Activated CD8-positive, alpha-beta T cell treated with anti-CD3 and anti-CD28 coated beads for 36 hours (primary cell): ENCODE results near the gene RABGAP1L. TPM values are rescaled to one million over a fixed set of nuclear protein-coding genes. Genes with fewer than 3 reads are reported as not detected.
A peak's percentile ranks its signal among the peaks of the same experiment; 100 is the strongest.
"Not testable (repeated sequence)": the region's sequence is repeated elsewhere in the genome, so short reads cannot be mapped to it uniquely, and the experiment has no call there.

Experiments
- ATAC-seq: fragments of 200-7000 bp; cut with Tn5 transposase; one replicate; pipeline ENCODE4 v1.10.0; 2021; ENCODE audit warnings: mild to moderate bottlenecking, moderate library complexity
- CTCF ChIA-PET: fragments of 350-600 bp; sonication (Branson Sonifier 250); formaldehyde crosslinking; loops from one replicate; lab custom pipeline; 2021; ENCODE audit warnings: antibody characterized with exemption; lab: Charles Lee
- POLR2A ChIA-PET: fragments of 350-600 bp; sonication (Branson Sonifier 250); formaldehyde crosslinking; loops from one replicate; lab custom pipeline; 2021; ENCODE audit warnings: antibody characterized with exemption; lab: Charles Lee
- DNase-seq: peaks from one replicate; pipeline ENCODE4 v3.0.0-alpha.2; 2020
- H3K27ac Mint-ChIP-seq: one replicate; pipeline ENCODE4 v1.8.0; 2021; ENCODE audit warnings: mild to moderate bottlenecking, mixed read lengths
- H3K27me3 Mint-ChIP-seq: one replicate; pipeline ENCODE4 v1.8.0; 2021; ENCODE audit warnings: mixed read lengths
- H3K36me3 Mint-ChIP-seq: one replicate; pipeline ENCODE4 v1.8.0; 2021; ENCODE audit warnings: low read depth, mixed read lengths
- H3K4me1 Mint-ChIP-seq: one replicate; pipeline ENCODE4 v1.8.0; 2021; ENCODE audit warnings: low read depth, mixed read lengths
- H3K4me3 Mint-ChIP-seq: one replicate; pipeline ENCODE4 v1.8.0; 2021; ENCODE audit warnings: mild to moderate bottlenecking, moderate library complexity, mixed read lengths
- H3K9me3 Mint-ChIP-seq: one replicate; pipeline ENCODE4 v1.8.0; 2021; ENCODE audit warnings: mixed read lengths
- CTCF ChIP-seq: fragments of 200-600 bp; IDR thresholded peaks from one replicate; pipeline ENCODE4 v1.8.0; 2022; ENCODE audit warnings: antibody characterized with exemption, mild to moderate bottlenecking
- intact Hi-C: fragments of 100-400 bp; cut with micrococcal nuclease; formaldehyde crosslinking; loops from one replicate; pipeline ENCODE4 v1.10.0; 2022
- total RNA-seq, 2 experiments: library from RNA; stranded (reverse); gene quantifications; one replicate each; pipeline ENCODE4 v1.2.3, GENCODE V29; 2021

Gene RABGAP1L
- total RNA-seq, 2 experiments from 2014 or later, result 26.9 to 29.4 TPM

- peaks cover 59% of the 10 kb centered on the region for H3K36me3 Mint-ChIP-seq
- H3K4me3 Mint-ChIP-seq, result no peak overlapping the region
- ATAC-seq (no peak), DNase-seq (no peak)
- CTCF ChIA-PET, result interaction anchor here (1.5 kb wide), 1 partner anchor 9 kb away, joined by 3 read pairs; no protein-coding TSS in a partner anchor
- no peak for TF ChIP-seq CTCF
- H3K27me3 Mint-ChIP-seq, result no peaks in the 10 kb centered on the region
- peaks cover 11% of the 10 kb centered on the region for H3K4me1 Mint-ChIP-seq
- no peaks in the 10 kb centered on the region for H3K9me3 Mint-ChIP-seq
- intact Hi-C loops, result no loop called here
- peak overlapping the region; percentile 21 for H3K27ac Mint-ChIP-seq
- POLR2A ChIA-PET, result interaction anchor here (1.3 to 3.8 kb wide), 3 partner anchors 9 to 13 kb away, joined by 3 to 23 read pairs (median 9); partner anchors contain the start of gene MRPS14
Observed at GRCh38 chr1:175013445-175013844, 854.1 kb downstream of the RABGAP1L start.

- ChIA-PET CTCF (no interaction called here), POLR2A (interaction anchor here (1.8 to 3.8 kb wide), 2 partner anchors 11 to 15 kb away, joined by 7 to 23 read pairs; no protein-coding TSS in a partner anchor)
- Mint-ChIP-seq H3K9me3 (no peaks in the 10 kb centered on the region), H3K4me1 (peaks cover 10% of the 10 kb centered on the region), H3K4me3 (no peak overlapping the region), H3K36me3 (peaks cover 51% of the 10 kb centered on the region), H3K27ac (peak overlapping the region; percentile 51), H3K27me3 (no peaks in the 10 kb centered on the region)
- DNase-seq, result no peak
- intact Hi-C loops, result no loop called here
- ATAC-seq, result no peak
- no peak for TF ChIP-seq CTCF
Observed at GRCh38 chr1:175015243-175015642, 855.9 kb downstream of the RABGAP1L start.

GRCh38 chr1:175019524-175019923 is 860.2 kb downstream of the RABGAP1L start:
- Mint-ChIP-seq H3K27ac (peak overlapping the region; percentile 27), H3K9me3 (peaks cover under 1% of the 10 kb centered on the region), H3K36me3 (peaks cover 41% of the 10 kb centered on the region), H3K4me3 (no peak overlapping the region), H3K4me1 (peaks cover 35% of the 10 kb centered on the region), H3K27me3 (no peaks in the 10 kb centered on the region)
- ATAC-seq (no peak), DNase-seq (no peak)
- ChIA-PET POLR2A (no interaction called here), CTCF (no interaction called here)
- intact Hi-C loops, result no loop called here
- TF ChIP-seq CTCF, result no peak

GRCh38 chr1:175023043-175023921 is 864.0 kb downstream of the RABGAP1L start, which contains the start of gene MRPS14:
MRPS14 (minus strand) TSS chr1:175023425; CDS start chr1:175023408, 17 bp downstream.
- peak within 1 kb of the TSS; percentile 93 for H3K27ac Mint-ChIP-seq
- H3K9me3 Mint-ChIP-seq, result peaks cover 4% of the 10 kb centered on the region
- peak within 1 kb of the TSS; percentile 93 for H3K4me3 Mint-ChIP-seq
- peaks cover 19% of the 10 kb centered on the region for H3K36me3 Mint-ChIP-seq
- DNase-seq (peak; percentile 99), ATAC-seq (peak; percentile 92)
- peaks cover 30% of the 10 kb centered on the region for H3K4me1 Mint-ChIP-seq
- TF ChIP-seq CTCF, result no peak
- POLR2A ChIA-PET, result interaction anchor here (0.6 to 4.5 kb wide), 13 partner anchors 9 to 1546 kb away, joined by 3 to 53 read pairs (median 4); partner anchors contain the start of gene CACYBP
- CTCF ChIA-PET, result interaction anchor here (0.6 to 3.8 kb wide), 8 partner anchors 14 to 129 kb away, joined by 3 to 21 read pairs (median 5); no protein-coding TSS in a partner anchor
- intact Hi-C loops, result no loop called here
- no peaks in the 10 kb centered on the region for H3K27me3 Mint-ChIP-seq

- ChIA-PET POLR2A (interaction anchor here (0.8 to 4.5 kb wide), 8 partner anchors 11 to 1546 kb away, joined by 3 to 53 read pairs (median 6); partner anchors contain the start of gene CACYBP), CTCF (interaction anchor here (0.9 to 3.8 kb wide), 6 partner anchors 15 to 122 kb away, joined by 3 to 21 read pairs (median 7); no protein-coding TSS in a partner anchor)
- H3K27me3 Mint-ChIP-seq, H3K9me3 Mint-ChIP-seq, ATAC-seq, DNase-seq, intact Hi-C loops: not testable (repeated sequence)
- Mint-ChIP-seq H3K36me3 (peaks cover 17% of the 10 kb centered on the region), H3K4me3 (peak overlapping the region; percentile 93), H3K4me1 (peaks cover 30% of the 10 kb centered on the region), H3K27ac (peak overlapping the region; percentile 93)
Observed at GRCh38 chr1:175023922-175024242, 864.6 kb downstream of the RABGAP1L start.
